Effector CD8-positive, alpha-beta T cell (primary cell): ENCODE measurements around the gene BLM.
"Not testable (repeated sequence)": the region's sequence is repeated elsewhere in the genome, so short reads cannot be mapped to it uniquely, and the experiment has no call there.

ENCODE experiments used
- DNase-seq: peaks from one replicate; lab custom pipeline; 2025; lab: John Stamatoyannopoulos, UW

BLM gene

GRCh38 chr15:90735923-90736322, 18.8 kb downstream of the BLM start:
- no peak for DNase-seq

GRCh38 chr15:90740545-90740944, 23.4 kb downstream of the BLM start:
- not testable (repeated sequence) for DNase-seq

GRCh38 chr15:90742087-90742486, 24.9 kb downstream of the BLM start:
- no peak for DNase-seq

- no peak for DNase-seq
These were observed 26.3 kb downstream of the BLM start for GRCh38 chr15:90743407-90743806.

GRCh38 chr15:90744759-90745402, 27.7 kb downstream of the BLM start:
- DNase-seq = no peak

- DNase-seq = no peak
These were observed 32.6 kb downstream of the BLM start for GRCh38 chr15:90749754-90750153.

- DNase-seq = no peak
These were observed 33.0 kb downstream of the BLM start for GRCh38 chr15:90750186-90750585.

GRCh38 chr15:90751300-90751825, 34.2 kb downstream of the BLM start:
- DNase-seq = no peak

GRCh38 chr15:90756916-90757315, 39.8 kb downstream of the BLM start:
- no peak for DNase-seq

GRCh38 chr15:90757461-90757860, 40.3 kb downstream of the BLM start:
- no peak for DNase-seq

GRCh38 chr15:90760661-90761232, 43.6 kb downstream of the BLM start:
- DNase-seq = no peak

- DNase-seq = no peak
These were observed 44.5 kb downstream of the BLM start for GRCh38 chr15:90761629-90762028.

GRCh38 chr15:90762109-90762508, 45.0 kb downstream of the BLM start:
- no peak for DNase-seq

GRCh38 chr15:90763366-90764099, 46.4 kb downstream of the BLM start:
- DNase-seq = no peak

- DNase-seq = no peak
These were observed 48.4 kb downstream of the BLM start for GRCh38 chr15:90765531-90765930.

GRCh38 chr15:90765966-90766365, 48.8 kb downstream of the BLM start:
- DNase-seq = no peak

- DNase-seq = no peak
These were observed 52.2 kb downstream of the BLM start for GRCh38 chr15:90769375-90769774.

- no peak for DNase-seq
These were observed 56.3 kb downstream of the BLM start for GRCh38 chr15:90773485-90773884.

GRCh38 chr15:90774731-90775514, 57.8 kb downstream of the BLM start:
- no peak for DNase-seq

- DNase-seq = no peak
These were observed 63.8 kb downstream of the BLM start for GRCh38 chr15:90780916-90781315.

GRCh38 chr15:90782442-90782841, 65.3 kb downstream of the BLM start:
- DNase-seq = no peak

- DNase-seq = no peak
These were observed 70.7 kb downstream of the BLM start for GRCh38 chr15:90787881-90788280.
